Suprapubic skin (tissue), 4 donors: ENCODE data around the gene AIFM1. TPM values are rescaled to one million over a fixed set of nuclear protein-coding genes. Genes with fewer than 3 reads are reported as not detected.

Source experiments
- DNase-seq, 2 donors: peaks; one replicate each; pipeline ENCODE4 v3.0.0-alpha.2; 2019; ENCODE audit warnings: low spot score in 2 of 2
- H3K27ac ChIP-seq: fragments of 200-600 bp; sonication (generic); one replicate; pipeline ENCODE4 v1.5.1; 2019
- H3K27me3 ChIP-seq: fragments of 200-600 bp; sonication (generic); one replicate; pipeline ENCODE4 v1.5.1; 2019
- H3K36me3 ChIP-seq: fragments of 200-600 bp; sonication (generic); one replicate; pipeline ENCODE4 v1.5.1; 2019
- H3K4me1 ChIP-seq: fragments of 200-600 bp; sonication (generic); one replicate; pipeline ENCODE4 v1.5.1; 2019
- H3K4me3 ChIP-seq: fragments of 200-600 bp; sonication (generic); one replicate; pipeline ENCODE4 v1.5.1; 2019; ENCODE audit warnings: mild to moderate bottlenecking
- H3K9me3 ChIP-seq: fragments of 200-600 bp; sonication (generic); one replicate; pipeline ENCODE4 v1.5.1; 2019
- CTCF ChIP-seq, 2 donors: fragments of 200-600 bp in 1 of 2; fragments of 450-650 bp in 1 of 2; sonication (generic) in 1 of 2; IDR thresholded peaks; one replicate each; pipeline ENCODE4 v1.5.1; 2016 to 2019; ENCODE audit warnings: antibody characterized with exemption in 2 of 2, mild to moderate bottlenecking in 1 of 2, moderate library complexity in 1 of 2
- EP300 ChIP-seq: sonication (generic); formaldehyde crosslinking; IDR thresholded peaks from one replicate; pipeline ENCODE4 v1.6.1; 2017; ENCODE audit warnings: antibody characterized with exemption
- POLR2A ChIP-seq, 2 donors: fragments of 450-650 bp; IDR thresholded peaks; one replicate each; pipeline ENCODE4 v1.6.1; 2017; ENCODE audit warnings: antibody characterized with exemption in 2 of 2, mild to moderate bottlenecking in 2 of 2, moderate library complexity in 2 of 2
- POLR2AphosphoS5 ChIP-seq, 3 donors: sonication (generic); formaldehyde crosslinking; IDR thresholded peaks; one replicate each; pipeline ENCODE4 v1.6.1; 2017; ENCODE audit warnings: antibody characterized with exemption in 3 of 3
- WGBS: methylation state at CpG from one replicate; pipeline ENCODE4 v1.1.5; 2018; 5-methylcytosine and 5-hydroxymethylcytosine counted together
- total RNA-seq, 4 donors: library from RNA; depleted of rRNA; stranded (reverse); fragments of >200 nt; gene quantifications; one replicate each; pipeline ENCODE4 v1.1.0, GENCODE V29; 2016

Gene AIFM1
- total RNA-seq, 4 donors from 2014 or later, result 7.6 to 11.9 (median 9.3) TPM

GRCh38 chrX:130174045-130174704 lies 8.5 kb upstream of the AIFM1 start:
- no peak overlapping the region for H3K4me3 ChIP-seq
- no peaks in the 10 kb centered on the region for H3K36me3 ChIP-seq
- 37% methylated on average over 10 of the region's 10 CpGs for WGBS
- TF ChIP-seq EP300, result no peak
- TF ChIP-seq POLR2AphosphoS5 (IDR thresholded peaks at IDR 0.05), result no peak
- H3K9me3 ChIP-seq, result no peaks in the 10 kb centered on the region
- no peak for DNase-seq
- H3K27me3 ChIP-seq, result no peaks in the 10 kb centered on the region
- H3K27ac ChIP-seq, result peak overlapping the region; percentile 75
- H3K4me1 ChIP-seq, result peaks cover 32% of the 10 kb centered on the region

GRCh38 chrX:130173190-130173895 lies 7.7 kb upstream of the AIFM1 start:
- TF ChIP-seq POLR2AphosphoS5 (IDR thresholded peaks at IDR 0.05) (no peak), EP300 (no peak), POLR2A (IDR thresholded peaks at IDR 0.05) (no peak), CTCF (IDR thresholded peaks at IDR 0.05) (no peak)
- Histone ChIP-seq H3K27ac (peak overlapping the region; percentile 75), H3K4me1 (peaks cover 32% of the 10 kb centered on the region), H3K4me3 (no peak overlapping the region), H3K27me3 (no peaks in the 10 kb centered on the region), H3K36me3 (no peaks in the 10 kb centered on the region), H3K9me3 (no peaks in the 10 kb centered on the region)
- DNase-seq, result no peak
- WGBS, result 47% methylated on average over 7 of the region's 7 CpGs

- no peak for DNase-seq
- WGBS, result 72% methylated on average over 20 of the region's 34 CpGs
- no peak overlapping the region for H3K27ac ChIP-seq
Measured at GRCh38 chrX:130172127-130172845, 6.6 kb upstream of the AIFM1 start.

GRCh38 chrX:130171446-130172126 lies 5.9 kb upstream of the AIFM1 start, which contains the start of gene RAB33A:
Gene RAB33A (plus strand): TSS chrX:130171962. CDS start chrX:130172063, 101 bp downstream.
- no peak for DNase-seq
- no peaks in the 10 kb centered on the region for H3K9me3 ChIP-seq
- TF ChIP-seq CTCF (IDR thresholded peaks at IDR 0.05) (no peak), EP300 (no peak), POLR2AphosphoS5 (IDR thresholded peaks at IDR 0.05) (no peak), POLR2A (IDR thresholded peaks at IDR 0.05) (no peak)
- H3K36me3 ChIP-seq, result no peaks in the 10 kb centered on the region
- peaks cover 37% of the 10 kb centered on the region for H3K4me1 ChIP-seq
- no peaks in the 10 kb centered on the region for H3K27me3 ChIP-seq
- WGBS, result 56% methylated on average over 16 of the region's 61 CpGs
- H3K4me3 ChIP-seq, result peak within 1 kb of the TSS; percentile 52
- H3K27ac ChIP-seq, result no peak within 1 kb of the TSS

More at GRCh38 chrX:130172127-130172845, 6.6 kb upstream of the AIFM1 start:
- no peaks in the 10 kb centered on the region for H3K27me3 ChIP-seq
- H3K4me1 ChIP-seq, result peaks cover 32% of the 10 kb centered on the region
- peak overlapping the region; percentile 52 for H3K4me3 ChIP-seq
- no peaks in the 10 kb centered on the region for H3K36me3 ChIP-seq
- no peaks in the 10 kb centered on the region for H3K9me3 ChIP-seq
- TF ChIP-seq POLR2AphosphoS5 (IDR thresholded peaks at IDR 0.05), result no peak
- no peak for TF ChIP-seq EP300
- no peak for TF ChIP-seq POLR2A (IDR thresholded peaks at IDR 0.05)

GRCh38 chrX:130170752-130171445 lies 5.3 kb upstream of the AIFM1 start:
- no peaks in the 10 kb centered on the region for H3K27me3 ChIP-seq
- peaks cover 38% of the 10 kb centered on the region for H3K4me1 ChIP-seq
- TF ChIP-seq EP300, result no peak
- TF ChIP-seq POLR2AphosphoS5 (IDR thresholded peaks at IDR 0.05), result no peak
- no peak for TF ChIP-seq CTCF (IDR thresholded peaks at IDR 0.05)
- TF ChIP-seq POLR2A (IDR thresholded peaks at IDR 0.05), result no peak
- H3K9me3 ChIP-seq, result no peaks in the 10 kb centered on the region
- no peak for DNase-seq
- H3K27ac ChIP-seq, result no peak overlapping the region
- H3K4me3 ChIP-seq, result peak overlapping the region; percentile 52
- WGBS, result 20% methylated on average over 8 of the region's 36 CpGs
- H3K36me3 ChIP-seq, result no peaks in the 10 kb centered on the region
